GM10248 (cell line): ENCODE measurements around the gene CACNA1I.

Experiments used
- CTCF ChIA-PET: fragments of 300-600 bp; sonication (Branson Sonifier 250); formaldehyde crosslinking; extraction: SDS; loops from one replicate; lab custom pipeline; 2021; ENCODE audit warnings: antibody characterized with exemption; lab: Yijun Ruan, JAX
- POLR2A ChIA-PET: fragments of 350-650 bp; sonication (Branson Sonifier 250); formaldehyde crosslinking; extraction: SDS; loops from one replicate; lab custom pipeline; 2020; ENCODE audit warnings: antibody characterized with exemption; lab: Yijun Ruan, JAX
- DNase-seq: peaks from one replicate; pipeline ENCODE4 v3.0.0; 2012; ENCODE audit errors: extremely low spot score
- TF ChIP-seq, protein P1 (sequence below): IDR thresholded peaks from 2 replicates; pipeline ENCODE4 v1.5.1; 2012; ENCODE audit warnings: mild to moderate bottlenecking, low read depth; ENCODE audit errors: extremely low read depth, missing control alignments, control extremely low read depth

Gene CACNA1I

DNA sequence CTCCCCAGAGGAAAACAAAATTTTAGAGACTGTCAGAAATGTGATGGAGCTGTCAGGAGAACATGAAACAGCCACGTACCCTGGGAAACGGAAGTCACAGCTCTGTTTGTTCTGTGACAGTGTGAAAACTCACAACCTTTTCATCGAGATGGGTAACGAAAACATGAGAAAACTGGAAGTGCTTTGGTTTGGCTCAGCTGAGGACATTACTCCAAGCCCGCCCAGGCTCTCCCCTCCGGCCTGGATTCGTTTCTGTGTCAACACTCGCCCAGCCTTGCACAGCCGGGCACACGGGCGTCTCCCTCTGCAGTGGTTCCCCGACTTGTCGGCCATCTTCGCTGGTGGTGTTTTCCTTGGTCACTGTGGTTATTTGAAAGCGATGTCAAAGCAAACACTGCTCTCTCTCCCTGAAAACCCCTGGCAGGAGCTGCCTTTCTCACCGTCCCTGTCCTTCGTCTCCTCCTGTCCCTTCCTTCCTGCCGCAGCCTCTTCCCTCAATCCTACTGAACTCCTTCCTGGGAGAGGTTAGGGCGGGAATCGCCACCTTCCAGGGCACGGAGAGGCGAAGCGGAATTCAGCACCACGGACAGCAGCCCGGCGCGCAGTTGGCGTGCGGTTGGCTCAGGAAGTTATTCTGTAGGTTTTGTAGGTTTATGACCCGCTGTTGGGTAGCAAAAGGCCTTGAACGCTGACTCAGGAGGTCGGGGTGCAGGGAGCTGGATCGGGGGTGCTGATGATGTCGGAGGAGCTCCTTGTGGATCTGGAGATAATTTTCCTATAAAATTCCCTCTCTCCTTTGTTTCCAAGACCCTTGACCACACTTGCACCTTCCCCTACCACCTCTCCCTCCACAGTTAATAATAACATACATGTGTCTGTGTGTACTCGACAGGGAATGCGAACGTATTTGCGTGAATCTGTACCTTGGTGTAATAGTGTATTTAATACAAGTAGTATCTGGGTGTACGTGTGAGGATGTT lies 24.9 kb upstream of the CACNA1I start:
- ChIA-PET POLR2A (no interaction called here), CTCF (interaction anchor here (1.8 to 16.2 kb wide), 3 partner anchors 8 to 485 kb away, joined by 5 to 419 read pairs (median 7); no protein-coding TSS in a partner anchor)
- no peak for DNase-seq
- TF ChIP-seq, protein P1, sequence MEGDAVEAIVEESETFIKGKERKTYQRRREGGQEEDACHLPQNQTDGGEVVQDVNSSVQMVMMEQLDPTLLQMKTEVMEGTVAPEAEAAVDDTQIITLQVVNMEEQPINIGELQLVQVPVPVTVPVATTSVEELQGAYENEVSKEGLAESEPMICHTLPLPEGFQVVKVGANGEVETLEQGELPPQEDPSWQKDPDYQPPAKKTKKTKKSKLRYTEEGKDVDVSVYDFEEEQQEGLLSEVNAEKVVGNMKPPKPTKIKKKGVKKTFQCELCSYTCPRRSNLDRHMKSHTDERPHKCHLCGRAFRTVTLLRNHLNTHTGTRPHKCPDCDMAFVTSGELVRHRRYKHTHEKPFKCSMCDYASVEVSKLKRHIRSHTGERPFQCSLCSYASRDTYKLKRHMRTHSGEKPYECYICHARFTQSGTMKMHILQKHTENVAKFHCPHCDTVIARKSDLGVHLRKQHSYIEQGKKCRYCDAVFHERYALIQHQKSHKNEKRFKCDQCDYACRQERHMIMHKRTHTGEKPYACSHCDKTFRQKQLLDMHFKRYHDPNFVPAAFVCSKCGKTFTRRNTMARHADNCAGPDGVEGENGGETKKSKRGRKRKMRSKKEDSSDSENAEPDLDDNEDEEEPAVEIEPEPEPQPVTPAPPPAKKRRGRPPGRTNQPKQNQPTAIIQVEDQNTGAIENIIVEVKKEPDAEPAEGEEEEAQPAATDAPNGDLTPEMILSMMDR = no peak

DNA sequence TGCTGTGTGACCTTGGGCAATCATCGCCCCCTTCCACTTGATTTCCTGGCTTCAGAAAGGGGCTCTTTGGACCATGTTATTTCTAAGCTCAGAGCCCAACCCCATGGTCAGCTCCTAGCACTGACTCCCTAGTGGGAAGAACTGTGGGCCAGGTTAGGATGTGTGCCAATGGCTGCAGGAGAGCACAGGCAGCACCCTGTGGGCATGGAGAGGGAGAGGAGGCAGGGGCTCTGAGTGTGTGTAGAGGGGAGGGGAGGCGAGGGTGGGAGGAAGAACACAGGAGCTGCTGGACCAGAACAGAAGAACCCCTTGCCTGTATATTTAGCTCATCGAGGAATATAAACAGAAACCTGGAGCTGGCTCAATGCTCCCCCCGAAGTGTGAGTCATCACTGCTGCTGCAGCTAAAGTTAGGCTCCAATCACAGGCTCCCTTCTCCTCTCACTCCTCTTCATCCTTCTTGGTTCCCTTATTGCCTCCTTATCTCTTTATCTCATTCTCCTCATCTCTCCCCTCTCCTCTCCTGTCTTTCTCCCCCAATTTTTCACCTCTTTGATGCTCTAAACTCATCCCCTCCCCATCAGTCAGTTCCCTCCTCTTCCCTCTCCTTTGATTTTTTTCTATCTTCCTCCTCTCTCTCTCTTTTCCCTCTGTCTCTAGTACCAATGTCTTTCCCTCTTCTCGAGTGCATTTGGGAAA lies 23.5 kb upstream of the CACNA1I start:
- CTCF ChIA-PET = interaction anchor here (16.2 kb wide), 1 partner anchor 484 kb away, joined by 419 read pairs; no protein-coding TSS in a partner anchor
- no peak for DNase-seq
- TF ChIP-seq, protein P1 = no peak

DNA sequence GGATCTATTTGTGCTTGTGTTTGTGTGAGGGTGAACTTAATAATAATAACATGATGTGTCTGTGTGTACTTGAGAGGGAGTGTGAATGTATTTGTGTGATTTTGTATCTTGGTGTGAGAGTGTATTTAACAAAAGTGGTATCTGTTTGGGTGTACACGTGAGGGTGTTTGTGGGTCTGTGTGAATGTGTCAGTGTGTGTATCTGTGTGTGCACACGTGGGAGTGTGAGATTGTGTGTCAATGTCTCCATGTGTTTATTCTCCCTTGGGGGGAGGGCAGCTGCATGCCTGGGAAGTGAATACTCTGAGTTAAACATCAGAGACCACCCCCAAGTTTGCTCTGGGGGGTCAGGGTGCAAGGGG lies 23.0 kb upstream of the CACNA1I start:
- TF ChIP-seq, protein P1 = no peak
- DNase-seq = no peak
- POLR2A ChIA-PET = no interaction called here
- CTCF ChIA-PET = interaction anchor here (16.2 kb wide), 1 partner anchor 483 kb away, joined by 419 read pairs; no protein-coding TSS in a partner anchor

More for the DNA sequence above, 23.5 kb upstream of the CACNA1I start:
- POLR2A ChIA-PET = no interaction called here

DNA sequence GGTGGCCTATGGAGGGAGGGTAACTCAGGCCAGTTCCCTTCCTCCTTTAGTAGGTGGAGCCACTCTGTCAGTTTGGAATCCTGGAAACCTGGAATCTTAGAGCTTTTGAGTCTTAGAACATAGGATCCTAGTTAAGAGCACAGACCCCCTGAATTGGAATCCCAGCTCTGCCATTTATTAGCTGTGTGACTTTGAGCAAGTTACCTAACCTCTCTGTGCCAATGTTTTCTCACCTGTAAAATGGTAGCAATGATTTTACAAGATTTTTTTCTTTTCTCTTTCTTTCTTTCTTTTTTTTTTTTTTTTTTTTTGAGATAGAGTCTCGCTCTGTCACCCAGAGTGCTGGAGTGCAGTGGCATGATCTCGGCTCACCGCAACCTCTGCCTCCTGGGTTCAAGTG lies 17.1 kb upstream of the CACNA1I start:
- CTCF ChIA-PET = interaction anchor here (1.7 kb wide), 1 partner anchor 9 kb away, joined by 5 read pairs; no protein-coding TSS in a partner anchor
- DNase-seq = no peak
- TF ChIP-seq, protein P1 = no peak
- POLR2A ChIA-PET = no interaction called here

DNA sequence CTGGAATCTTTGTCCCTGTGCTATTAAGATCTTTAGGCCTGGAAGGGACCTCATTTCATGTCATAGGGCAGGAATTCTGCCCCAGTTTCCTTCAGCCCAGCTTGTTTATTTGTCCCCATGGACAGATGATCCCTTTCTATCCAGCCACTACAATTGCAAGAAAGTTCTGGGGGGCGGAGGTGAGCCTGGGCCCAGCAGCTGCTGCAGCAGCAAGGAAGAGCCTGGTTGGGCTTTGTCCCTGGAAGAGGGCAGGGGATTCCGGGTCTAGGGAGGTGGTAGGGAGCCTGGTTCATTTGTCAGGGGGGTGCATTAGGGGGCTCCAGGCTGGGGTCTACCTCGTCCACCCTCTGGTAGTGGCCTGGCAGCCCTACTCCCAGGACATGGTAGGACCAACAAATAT lies 16.4 kb upstream of the CACNA1I start:
- no peak for DNase-seq
- CTCF ChIA-PET = interaction anchor here (1.7 kb wide), 1 partner anchor 9 kb away, joined by 5 read pairs; no protein-coding TSS in a partner anchor
- POLR2A ChIA-PET = no interaction called here
- TF ChIP-seq, protein P1 = no peak

DNA sequence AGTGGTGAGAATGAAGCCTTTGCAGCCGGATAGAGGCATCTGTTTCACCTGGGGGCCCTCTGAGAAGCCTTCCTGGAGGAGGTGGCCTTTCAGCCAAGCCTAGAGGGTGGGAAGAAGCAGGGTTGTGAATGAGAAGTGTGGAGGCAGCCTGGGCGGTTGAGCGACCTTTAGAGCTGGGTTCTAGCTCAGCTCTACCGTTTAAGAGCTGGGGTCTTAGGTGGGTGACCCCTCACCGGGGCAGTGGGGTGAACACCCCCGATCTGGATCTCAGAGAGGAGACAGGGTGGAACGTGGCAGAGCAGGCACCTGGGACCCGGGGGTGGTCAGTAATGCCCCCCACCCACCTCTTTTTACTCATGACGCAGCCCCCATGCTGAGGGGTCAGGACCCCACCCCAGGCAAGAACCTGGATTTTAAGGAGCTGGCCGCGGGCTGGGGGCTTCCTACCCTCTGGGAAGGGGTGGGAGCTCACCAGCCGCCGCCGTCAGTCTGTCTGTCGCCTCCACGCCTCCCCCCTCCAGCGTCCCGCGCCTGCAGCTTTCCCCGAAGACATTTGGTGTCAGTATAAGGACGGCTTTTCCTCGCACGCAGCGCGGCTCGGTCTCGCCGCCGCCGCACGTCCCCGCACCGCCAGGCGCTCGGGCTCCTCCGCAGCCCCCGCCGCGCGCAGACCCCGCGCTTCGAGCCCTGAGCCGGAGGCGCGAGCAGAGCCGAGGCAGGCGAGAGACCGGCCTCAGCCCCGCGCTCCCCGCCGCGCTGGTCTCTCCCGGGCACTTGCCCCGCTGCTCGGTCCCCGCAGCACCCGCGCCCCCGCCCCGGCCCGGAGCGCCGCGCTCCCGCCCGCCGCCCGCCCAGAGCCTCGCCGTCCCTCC lies 13.3 kb upstream of the CACNA1I start:
- ChIA-PET POLR2A (no interaction called here), CTCF (interaction anchor here (1.5 kb wide), 1 partner anchor 19 kb away, joined by 4 read pairs; no protein-coding TSS in a partner anchor)
- DNase-seq = no peak
- TF ChIP-seq, protein P1 = peak; percentile 8
